Measurements from ENCODE around the gene FOXM1.

FOXM1 gene

GRCh38 chr12:2842948-2843347 is 34.0 kb downstream of the FOXM1 start:
- H3K27ac ChIP-seq (ENCODE audit: insufficient read depth, low read depth, low read length, poor library complexity, severe bottlenecking): no peak overlapping the region
- 91 to 94% methylated on average over 5 of the region's 5 CpGs for WGBS, 2 experiments
- no peaks in the 10 kb centered on the region for H3K27me3 ChIP-seq (ENCODE audit: control insufficient read depth, insufficient read depth, low read length, poor library complexity, severe bottlenecking)
- H3K9me3 ChIP-seq (ENCODE audit: control insufficient read depth, low read length): no peaks in the 10 kb centered on the region
- H3K36me3 ChIP-seq (ENCODE audit: control insufficient read depth, insufficient read depth, low read length): no peaks in the 10 kb centered on the region
- H3K4me1 ChIP-seq (ENCODE audit: control insufficient read depth, insufficient read depth, low read length): peaks cover 18% of the 10 kb centered on the region
- no peak overlapping the region for H3K4me3 ChIP-seq (ENCODE audit: insufficient read depth, low read depth, low read length)

- no peaks in the 10 kb centered on the region for H3K9me3 ChIP-seq (ENCODE audit: control insufficient read depth, low read length)
- no peaks in the 10 kb centered on the region for H3K36me3 ChIP-seq (ENCODE audit: control insufficient read depth, insufficient read depth, low read length)
- 80 to 87% methylated on average over 9 of the region's 9 CpGs for WGBS, 2 experiments
- H3K4me3 ChIP-seq (ENCODE audit: insufficient read depth, low read depth, low read length): no peak overlapping the region
- H3K4me1 ChIP-seq (ENCODE audit: control insufficient read depth, insufficient read depth, low read length): peaks cover 13% of the 10 kb centered on the region
- H3K27me3 ChIP-seq (ENCODE audit: control insufficient read depth, insufficient read depth, low read length, poor library complexity, severe bottlenecking): no peaks in the 10 kb centered on the region
- H3K27ac ChIP-seq (ENCODE audit: insufficient read depth, low read depth, low read length, poor library complexity, severe bottlenecking): no peak overlapping the region
Observed at GRCh38 chr12:2841056-2841650, 35.8 kb downstream of the FOXM1 start.

DNA sequence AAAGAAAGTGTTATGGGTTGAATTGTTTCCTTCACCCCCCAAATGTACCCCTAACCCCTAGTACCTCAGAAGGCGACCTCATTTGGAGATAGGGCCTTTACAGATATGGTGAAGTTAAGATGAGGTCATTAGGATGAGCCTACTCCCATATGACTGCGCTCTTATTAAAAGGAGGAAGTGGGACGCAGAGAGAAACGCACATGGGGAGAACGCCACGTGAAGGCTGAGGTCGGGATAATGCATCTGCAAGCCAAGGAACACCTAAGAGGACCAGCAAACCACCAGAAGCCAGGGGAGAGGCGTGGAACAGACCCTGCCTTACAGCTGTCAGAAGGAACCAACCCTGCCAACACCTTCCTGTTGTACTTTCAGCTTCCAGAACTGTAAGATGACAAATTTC is 40.4 kb downstream of the FOXM1 start:
- Histone ChIP-seq H3K36me3 (ENCODE audit: control insufficient read depth, insufficient read depth, low read length) (peaks cover under 1% of the 10 kb centered on the region), H3K27ac (ENCODE audit: insufficient read depth, low read depth, low read length, poor library complexity, severe bottlenecking) (no peak overlapping the region), H3K4me3 (ENCODE audit: insufficient read depth, low read depth, low read length) (no peak overlapping the region), H3K4me1 (ENCODE audit: control insufficient read depth, insufficient read depth, low read length) (peaks cover 22% of the 10 kb centered on the region), H3K9me3 (ENCODE audit: control insufficient read depth, low read length) (no peaks in the 10 kb centered on the region), H3K27me3 (ENCODE audit: control insufficient read depth, insufficient read depth, low read length, poor library complexity, severe bottlenecking) (no peaks in the 10 kb centered on the region)
- WGBS, 2 experiments: 85% methylated on average over 8 of the region's 8 CpGs

DNA sequence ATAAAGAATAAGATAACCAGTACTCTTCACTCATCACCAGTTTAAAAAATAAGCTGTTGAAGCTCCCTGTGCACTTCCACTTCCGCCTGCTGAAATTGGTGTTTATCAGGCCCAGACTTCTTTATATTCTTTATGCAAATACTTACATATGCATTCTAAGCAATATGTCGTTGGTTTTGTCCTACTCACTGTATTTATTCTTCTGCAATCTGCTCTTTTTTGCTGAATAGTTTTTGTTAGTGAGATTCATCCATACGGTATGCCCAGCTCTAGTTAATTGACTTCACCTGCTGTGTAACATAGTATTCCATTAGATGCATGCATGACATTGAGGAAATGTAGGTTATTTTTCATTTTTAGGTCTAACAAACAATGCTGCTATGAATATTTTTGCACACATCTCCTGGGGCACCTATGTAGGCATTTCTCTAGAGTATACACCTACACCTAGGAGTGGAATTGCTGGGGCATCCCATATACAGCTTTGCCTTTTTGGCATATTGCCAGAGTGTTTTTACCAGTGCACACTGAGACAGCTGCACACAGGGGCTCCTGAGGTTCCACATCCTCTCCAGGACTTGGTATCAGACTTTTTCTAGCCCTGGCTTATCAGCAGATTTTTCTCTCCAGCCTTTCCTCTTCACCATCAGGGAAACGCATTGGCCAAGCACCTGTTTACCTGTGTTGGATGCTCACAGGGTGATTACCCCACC is 41.1 kb downstream of the FOXM1 start:
- Histone ChIP-seq H3K27ac (ENCODE audit: insufficient read depth, low read depth, low read length, poor library complexity, severe bottlenecking) (no peak overlapping the region), H3K27me3 (ENCODE audit: control insufficient read depth, insufficient read depth, low read length, poor library complexity, severe bottlenecking) (no peaks in the 10 kb centered on the region), H3K4me1 (ENCODE audit: control insufficient read depth, insufficient read depth, low read length) (peaks cover 22% of the 10 kb centered on the region), H3K9me3 (ENCODE audit: control insufficient read depth, low read length) (no peaks in the 10 kb centered on the region), H3K4me3 (ENCODE audit: insufficient read depth, low read depth, low read length) (no peak overlapping the region), H3K36me3 (ENCODE audit: control insufficient read depth, insufficient read depth, low read length) (peaks cover 6% of the 10 kb centered on the region)
- 86 to 89% methylated on average over 4 of the region's 4 CpGs for WGBS, 2 experiments

GRCh38 chr12:2834581-2835491 is 42.1 kb downstream of the FOXM1 start, which contains the start of gene NRIP2:
Gene NRIP2 (minus strand): TSS chr12:2835035. CDS start chr12:2834983, 52 bp downstream.
- Histone ChIP-seq H3K36me3 (ENCODE audit: control insufficient read depth, insufficient read depth, low read length) (peaks cover 6% of the 10 kb centered on the region), H3K4me1 (ENCODE audit: control insufficient read depth, insufficient read depth, low read length) (peaks cover 22% of the 10 kb centered on the region), H3K9me3 (ENCODE audit: control insufficient read depth, low read length) (no peaks in the 10 kb centered on the region), H3K27ac (ENCODE audit: insufficient read depth, low read depth, low read length, poor library complexity, severe bottlenecking) (no peak within 1 kb of the TSS), H3K4me3 (ENCODE audit: insufficient read depth, low read depth, low read length) (no peak within 1 kb of the TSS), H3K27me3 (ENCODE audit: control insufficient read depth, insufficient read depth, low read length, poor library complexity, severe bottlenecking) (no peaks in the 10 kb centered on the region)
- WGBS, 2 experiments: 42% methylated on average over 32 of the region's 32 CpGs

- Histone ChIP-seq H3K4me3 (ENCODE audit: insufficient read depth, low read depth, low read length) (no peak overlapping the region), H3K9me3 (ENCODE audit: control insufficient read depth, low read length) (no peaks in the 10 kb centered on the region), H3K4me1 (ENCODE audit: control insufficient read depth, insufficient read depth, low read length) (peaks cover 22% of the 10 kb centered on the region), H3K36me3 (ENCODE audit: control insufficient read depth, insufficient read depth, low read length) (peaks cover 6% of the 10 kb centered on the region), H3K27ac (ENCODE audit: insufficient read depth, low read depth, low read length, poor library complexity, severe bottlenecking) (no peak overlapping the region), H3K27me3 (ENCODE audit: control insufficient read depth, insufficient read depth, low read length, poor library complexity, severe bottlenecking) (no peaks in the 10 kb centered on the region)
- 87 to 90% methylated on average over 9 of the region's 9 CpGs for WGBS, 2 experiments
Observed at GRCh38 chr12:2833810-2834209, 43.2 kb downstream of the FOXM1 start.

- Histone ChIP-seq H3K27me3 (ENCODE audit: control insufficient read depth, insufficient read depth, low read length, poor library complexity, severe bottlenecking) (no peaks in the 10 kb centered on the region), H3K27ac (ENCODE audit: insufficient read depth, low read depth, low read length, poor library complexity, severe bottlenecking) (no peak overlapping the region), H3K9me3 (ENCODE audit: control insufficient read depth, low read length) (no peaks in the 10 kb centered on the region), H3K4me1 (ENCODE audit: control insufficient read depth, insufficient read depth, low read length) (peaks cover 22% of the 10 kb centered on the region), H3K4me3 (ENCODE audit: insufficient read depth, low read depth, low read length) (no peak overlapping the region), H3K36me3 (ENCODE audit: control insufficient read depth, insufficient read depth, low read length) (peaks cover 6% of the 10 kb centered on the region)
- 74 to 82% methylated on average over 5 of the region's 5 CpGs for whole genome bisulfite sequencing, 2 experiments
Observed at GRCh38 chr12:2833327-2833726, 43.6 kb downstream of the FOXM1 start.

DNA sequence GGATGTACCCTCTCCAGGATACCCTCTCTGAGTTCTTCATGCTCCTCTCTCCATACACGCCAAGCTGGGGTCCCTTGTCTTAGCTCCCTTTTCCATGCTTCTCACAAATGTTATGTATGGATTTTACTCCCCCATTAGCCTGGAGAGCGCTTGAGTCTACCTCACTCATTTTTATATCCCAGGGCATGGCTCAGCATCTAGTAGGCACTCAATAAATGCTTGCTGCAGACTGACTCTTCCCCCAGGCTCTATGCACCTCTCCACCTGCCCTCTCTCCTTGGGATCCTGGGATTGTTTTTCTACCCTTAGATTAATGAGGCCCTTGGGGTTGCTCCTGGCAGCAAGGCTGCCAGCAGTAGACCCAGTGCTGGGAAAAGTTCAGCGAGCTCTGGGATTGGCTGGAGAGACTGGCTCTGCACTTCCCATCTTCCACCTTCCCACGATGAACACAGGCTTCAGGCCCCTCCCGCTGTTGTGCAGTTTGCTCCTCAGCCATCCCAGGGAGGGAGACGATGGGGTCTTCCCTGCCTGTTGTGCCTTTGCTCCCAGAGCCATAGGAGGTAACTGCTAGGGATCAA is 44.3 kb downstream of the FOXM1 start:
- 85 to 91% methylated on average over 6 of the region's 6 CpGs for whole genome bisulfite sequencing, 2 experiments
- H3K27ac ChIP-seq (ENCODE audit: insufficient read depth, low read depth, low read length, poor library complexity, severe bottlenecking): no peak overlapping the region
- no peaks in the 10 kb centered on the region for H3K9me3 ChIP-seq (ENCODE audit: control insufficient read depth, low read length)
- H3K4me1 ChIP-seq (ENCODE audit: control insufficient read depth, insufficient read depth, low read length): peaks cover 22% of the 10 kb centered on the region
- H3K27me3 ChIP-seq (ENCODE audit: control insufficient read depth, insufficient read depth, low read length, poor library complexity, severe bottlenecking): no peaks in the 10 kb centered on the region
- H3K36me3 ChIP-seq (ENCODE audit: control insufficient read depth, insufficient read depth, low read length): peaks cover 11% of the 10 kb centered on the region
- H3K4me3 ChIP-seq (ENCODE audit: insufficient read depth, low read depth, low read length): no peak overlapping the region

DNA sequence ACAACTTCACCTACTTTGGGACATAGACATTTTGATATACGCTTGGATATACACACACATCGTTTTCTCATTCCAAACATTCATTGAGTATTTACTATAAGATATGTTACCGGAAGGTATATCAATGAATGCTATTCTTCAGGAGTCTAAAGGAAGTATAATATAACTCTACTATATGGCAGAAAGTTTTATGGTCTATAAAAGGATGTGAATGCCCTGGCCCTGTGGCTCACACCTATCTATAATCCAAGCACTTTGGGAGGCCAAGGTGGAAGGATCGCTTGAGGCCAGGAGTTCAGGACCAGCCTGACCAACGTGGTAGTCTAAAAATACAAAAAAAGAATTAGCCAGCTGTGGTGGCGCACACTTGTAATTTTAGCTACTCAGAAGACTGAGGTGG is 47.7 kb downstream of the FOXM1 start:
- Histone ChIP-seq H3K36me3 (ENCODE audit: control insufficient read depth, insufficient read depth, low read length) (peaks cover 12% of the 10 kb centered on the region), H3K4me3 (ENCODE audit: insufficient read depth, low read depth, low read length) (no peak overlapping the region), H3K9me3 (ENCODE audit: control insufficient read depth, low read length) (no peaks in the 10 kb centered on the region), H3K27me3 (ENCODE audit: control insufficient read depth, insufficient read depth, low read length, poor library complexity, severe bottlenecking) (no peaks in the 10 kb centered on the region), H3K4me1 (ENCODE audit: control insufficient read depth, insufficient read depth, low read length) (peaks cover 30% of the 10 kb centered on the region), H3K27ac (ENCODE audit: insufficient read depth, low read depth, low read length, poor library complexity, severe bottlenecking) (no peak overlapping the region)
- WGBS, 2 experiments: 88 to 98% methylated on average over 3 to 4 of the region's 6 CpGs

Measured in ectodermal cell (in vitro differentiated cells).